ENCODE results near the gene COL15A1. TPM values are rescaled to one million over a fixed set of nuclear protein-coding genes. Genes with fewer than 3 reads are reported as not detected.

COL15A1 gene
- total and polyA plus RNA-seq, 2 of the 8 experiments (the other 6 are each of a cell fraction or from before 2014, with no cell fraction given) = 0.12 to 0.15 TPM

DNA sequence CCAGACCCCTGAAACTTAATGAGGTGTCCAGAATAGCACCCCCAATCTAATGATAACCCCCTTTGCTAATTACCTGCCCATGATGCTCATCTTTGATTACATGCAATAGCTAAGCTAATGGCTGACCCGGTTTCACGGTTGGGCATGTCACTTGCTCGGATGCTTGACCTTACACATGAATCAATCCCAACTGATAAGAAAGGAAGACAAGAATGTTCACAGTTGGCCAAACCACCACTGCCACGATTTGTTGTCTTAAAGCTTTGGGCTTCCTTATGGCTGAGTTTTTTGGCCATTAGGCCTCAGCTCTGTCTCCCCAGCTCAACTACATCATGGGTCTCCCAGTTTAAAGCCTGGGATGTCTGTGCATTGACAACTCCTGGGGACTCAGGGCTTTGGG is 108.1 kb downstream of the COL15A1 start:
- H3K27ac ChIP-seq (ENCODE audit: low read depth, low read length) = no peak overlapping the region
- no peak overlapping the region for H2BK20ac ChIP-seq (ENCODE audit: low read length)
- no peak overlapping the region for H2BK120ac ChIP-seq (replicated peaks; ENCODE audit: low read depth, low read length)
- H4K91ac ChIP-seq (replicated peaks; ENCODE audit: insufficient read length, low read length) = no peak overlapping the region
- no peaks in the 10 kb centered on the region for H3K23me2 ChIP-seq (ENCODE audit: low read depth, low read length)
- no peak overlapping the region for H3K4me2 ChIP-seq (ENCODE audit: insufficient read depth in 1 of 2, low read depth in 2 of 2, low read length in 2 of 2)
- no peaks in the 10 kb centered on the region for H3K79me2 ChIP-seq (ENCODE audit: control insufficient read depth in 1 of 2, insufficient read depth in 2 of 2, low read length in 2 of 2)
- no peak overlapping the region for H3K18ac ChIP-seq (ENCODE audit: extremely low read depth, low read length)
- H2BK15ac ChIP-seq (ENCODE audit: low read length) = no peak overlapping the region
- CTCF ChIA-PET (ENCODE audit: partially characterized antibody) = interaction anchor here (1.2 to 1.7 kb wide), 2 partner anchors 51 to 53 kb away, joined by 4 to 5 read pairs; no protein-coding TSS in a partner anchor
- POLR2A ChIA-PET (ENCODE audit: partially characterized antibody) = no interaction called here
- no peaks in the 10 kb centered on the region for H3K79me1 ChIP-seq (ENCODE audit: low read depth, low read length)
- no peaks in the 10 kb centered on the region for H4K20me1 ChIP-seq (replicated peaks in 1 of 2; ENCODE audit: control insufficient read depth in 1 of 2, insufficient read depth in 2 of 2, low read length in 2 of 2)
- H3K23ac ChIP-seq (ENCODE audit: insufficient read length) = no peak overlapping the region
- no peak overlapping the region for H4K8ac ChIP-seq (ENCODE audit: extremely low read depth, insufficient read depth, low read length)
- 88% methylated on average over 4 of the region's 4 CpGs; no CpG with 5 or more reads in 1 of the 2 experiments for WGBS, 2 experiments (ENCODE audit: extremely low coverage in 1 of 2, insufficient coverage in 1 of 2, insufficient read length in 1 of 2, insufficient replicate concordance in 2 of 2, low coverage in 1 of 2, low lambda C conversion rate in 2 of 2, missing lambda C conversion rate in 1 of 2)
- no peak overlapping the region for H2AFZ ChIP-seq (ENCODE audit: low read length)
- no peak for DNase-seq (ENCODE audit: low read depth in 1 of 2, low spot score in 2 of 2)
- no peaks in the 10 kb centered on the region for H3K9me3 ChIP-seq (ENCODE audit: insufficient read depth in 2 of 2, low read depth in 1 of 2, low read length in 1 of 2)
- no peak overlapping the region for H3K9ac ChIP-seq (replicated peaks in 1 of 4; ENCODE audit: extremely low read depth in 1 of 4, low read depth in 3 of 4, low read length in 3 of 4)
- no peak overlapping the region for H3K4ac ChIP-seq (replicated peaks; ENCODE audit: insufficient read length, low read depth, low read length)
- no peak overlapping the region for H4K5ac ChIP-seq (ENCODE audit: insufficient read length, low read depth, low read length)
- H3K4me1 ChIP-seq (replicated peaks in 1 of 4; ENCODE audit: control insufficient read depth in 3 of 4, insufficient read depth in 4 of 4, low read length in 3 of 4) = no peaks in the 10 kb centered on the region
- H3K36me3 ChIP-seq (ENCODE audit: control insufficient read depth in 2 of 4, insufficient read depth in 4 of 4, low read length in 3 of 4) = no peaks in the 10 kb centered on the region
- no peak overlapping the region for H3K56ac ChIP-seq (replicated peaks; ENCODE audit: insufficient read length, low read depth, low read length)
- H3K27me3 ChIP-seq (replicated peaks in 1 of 4; ENCODE audit: control insufficient read depth in 3 of 4, extremely low read depth in 1 of 4, insufficient read depth in 3 of 4, low read length in 3 of 4) = no peaks in the 10 kb centered on the region
- no peak overlapping the region for H2BK12ac ChIP-seq (ENCODE audit: low read depth, low read length)
- H3K4me3 ChIP-seq (ENCODE audit: extremely low read depth in 1 of 4, insufficient read depth in 2 of 4, low read depth in 3 of 4, low read length in 4 of 4) = no peak overlapping the region
- H2BK5ac ChIP-seq (ENCODE audit: low read depth, low read length) = no peak overlapping the region
- no peak overlapping the region for H3K14ac ChIP-seq (ENCODE audit: insufficient read length)
- FAIRE-seq = no peak
- no peak overlapping the region for H2AK5ac ChIP-seq (ENCODE audit: low read depth, low read length)
- TF ChIP-seq FOSL1 (IDR thresholded peaks at IDR 0.05; ENCODE audit: insufficient read depth, low read depth, low read length) (no peak), RXRA (IDR thresholded peaks at IDR 0.05; ENCODE audit: insufficient read depth, low read depth, low read length) (no peak), RFX5 (IDR thresholded peaks at IDR 0.05; ENCODE audit: borderline replicate concordance, low read depth, low read length) (no peak), SIN3A (conservative IDR thresholded peaks at IDR 0.05 in 1 of 2, IDR thresholded peaks at IDR 0.05 in 1 of 2; ENCODE audit: low read depth in 1 of 2, low read length in 2 of 2) (no peak), EGR1 (IDR thresholded peaks at IDR 0.05; ENCODE audit: borderline replicate concordance, low read depth, low read length) (no peak), CHD1 (IDR thresholded peaks at IDR 0.05; ENCODE audit: low read depth, low read length) (no peak), NANOG (IDR thresholded peaks at IDR 0.05; ENCODE audit: insufficient read depth, low read depth, low read length, poor library complexity, severe bottlenecking) (no peak), RBBP5 (IDR thresholded peaks at IDR 0.05; ENCODE audit: borderline replicate concordance, low read depth, low read length) (no peak), SP1 (IDR thresholded peaks at IDR 0.05; ENCODE audit: low read depth, low read length) (no peak), JUND (IDR thresholded peaks at IDR 0.05; ENCODE audit: low read length) (no peak)
- TF ChIP-seq, protein P1, sequence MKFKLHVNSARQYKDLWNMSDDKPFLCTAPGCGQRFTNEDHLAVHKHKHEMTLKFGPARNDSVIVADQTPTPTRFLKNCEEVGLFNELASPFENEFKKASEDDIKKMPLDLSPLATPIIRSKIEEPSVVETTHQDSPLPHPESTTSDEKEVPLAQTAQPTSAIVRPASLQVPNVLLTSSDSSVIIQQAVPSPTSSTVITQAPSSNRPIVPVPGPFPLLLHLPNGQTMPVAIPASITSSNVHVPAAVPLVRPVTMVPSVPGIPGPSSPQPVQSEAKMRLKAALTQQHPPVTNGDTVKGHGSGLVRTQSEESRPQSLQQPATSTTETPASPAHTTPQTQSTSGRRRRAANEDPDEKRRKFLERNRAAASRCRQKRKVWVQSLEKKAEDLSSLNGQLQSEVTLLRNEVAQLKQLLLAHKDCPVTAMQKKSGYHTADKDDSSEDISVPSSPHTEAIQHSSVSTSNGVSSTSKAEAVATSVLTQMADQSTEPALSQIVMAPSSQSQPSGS (IDR thresholded peaks at IDR 0.05; ENCODE audit: low read length) = no peak
- TF ChIP-seq, protein P2, sequence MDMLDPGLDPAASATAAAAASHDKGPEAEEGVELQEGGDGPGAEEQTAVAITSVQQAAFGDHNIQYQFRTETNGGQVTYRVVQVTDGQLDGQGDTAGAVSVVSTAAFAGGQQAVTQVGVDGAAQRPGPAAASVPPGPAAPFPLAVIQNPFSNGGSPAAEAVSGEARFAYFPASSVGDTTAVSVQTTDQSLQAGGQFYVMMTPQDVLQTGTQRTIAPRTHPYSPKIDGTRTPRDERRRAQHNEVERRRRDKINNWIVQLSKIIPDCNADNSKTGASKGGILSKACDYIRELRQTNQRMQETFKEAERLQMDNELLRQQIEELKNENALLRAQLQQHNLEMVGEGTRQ (IDR thresholded peaks at IDR 0.05; ENCODE audit: low read length) = no peak

All from H1 (cell line).